Retinal pigment epithelial cell (primary cell): ENCODE data around the gene PGGHG.

Source experiments
- DNase-seq: peaks from one replicate; pipeline ENCODE4 v3.0.0-alpha.2; 2010; ENCODE audit warnings: low read depth
- H3K4me3 ChIP-seq: 2 replicates; pipeline ENCODE4 v1.5.1; 2011; ENCODE audit warnings: mild to moderate bottlenecking, low read length, control low read depth, moderate library complexity
- TF ChIP-seq, protein P1 (sequence below): conservative IDR thresholded peaks from 2 replicates; pipeline ENCODE4 v1.5.1; 2011; ENCODE audit warnings: low read depth, low read length, control low read depth, inconsistent platforms

The PGGHG gene

GRCh38 chr11:278001-278951, 10.7 kb upstream of the PGGHG start, which contains the start of gene NLRP6:
TSS of gene NLRP6 (plus strand) at chr11:278407. CDS start at chr11:278570, 163 bp downstream.
- H3K4me3 ChIP-seq = no peak within 1 kb of the TSS
- DNase-seq = no peak

DNA sequence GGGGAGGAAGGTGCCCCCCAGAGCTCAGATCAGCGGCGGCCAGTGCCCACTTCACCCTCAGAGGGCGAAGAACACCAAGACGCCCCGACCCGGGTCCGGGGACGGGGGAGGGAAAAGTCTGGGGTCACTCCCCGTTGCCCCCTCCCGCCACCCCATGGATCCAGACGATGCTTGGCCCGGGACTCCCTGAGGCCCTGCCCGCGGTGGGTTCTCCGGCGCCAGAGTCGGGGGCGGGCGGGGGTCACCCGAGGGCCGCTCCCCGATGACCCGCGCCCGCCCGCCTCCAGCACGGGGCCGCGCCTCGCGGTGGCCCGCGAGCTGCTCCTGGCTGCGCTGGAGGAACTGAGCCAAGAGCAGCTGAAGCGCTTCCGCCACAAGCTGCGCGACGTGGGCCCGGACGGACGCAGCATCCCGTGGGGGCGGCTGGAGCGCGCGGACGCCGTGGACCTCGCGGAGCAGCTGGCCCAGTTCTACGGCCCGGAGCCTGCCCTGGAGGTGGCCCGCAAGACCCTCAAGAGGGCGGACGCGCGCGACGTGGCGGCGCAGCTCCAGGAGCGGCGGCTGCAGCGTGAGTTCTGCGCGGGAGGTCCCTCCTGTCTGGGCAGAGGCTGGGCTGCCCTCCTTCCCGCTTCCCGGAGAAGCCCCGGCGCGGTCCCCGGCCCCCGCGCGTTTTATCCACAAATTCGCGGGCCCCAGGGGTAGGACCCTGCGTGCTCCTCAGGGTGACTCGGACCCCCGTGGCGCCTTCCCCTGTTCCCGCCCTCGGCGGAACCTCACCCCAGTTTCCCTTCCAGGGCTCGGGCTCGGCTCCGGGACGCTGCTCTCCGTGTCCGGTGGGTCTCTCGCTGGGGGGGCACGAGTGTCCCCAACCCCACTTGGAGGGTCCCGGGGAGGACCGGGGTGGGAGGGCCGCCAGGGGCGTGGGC, 9.6 kb upstream of the PGGHG start:
- no peak overlapping the region for H3K4me3 ChIP-seq
- no peak for DNase-seq
- TF ChIP-seq, protein P1, sequence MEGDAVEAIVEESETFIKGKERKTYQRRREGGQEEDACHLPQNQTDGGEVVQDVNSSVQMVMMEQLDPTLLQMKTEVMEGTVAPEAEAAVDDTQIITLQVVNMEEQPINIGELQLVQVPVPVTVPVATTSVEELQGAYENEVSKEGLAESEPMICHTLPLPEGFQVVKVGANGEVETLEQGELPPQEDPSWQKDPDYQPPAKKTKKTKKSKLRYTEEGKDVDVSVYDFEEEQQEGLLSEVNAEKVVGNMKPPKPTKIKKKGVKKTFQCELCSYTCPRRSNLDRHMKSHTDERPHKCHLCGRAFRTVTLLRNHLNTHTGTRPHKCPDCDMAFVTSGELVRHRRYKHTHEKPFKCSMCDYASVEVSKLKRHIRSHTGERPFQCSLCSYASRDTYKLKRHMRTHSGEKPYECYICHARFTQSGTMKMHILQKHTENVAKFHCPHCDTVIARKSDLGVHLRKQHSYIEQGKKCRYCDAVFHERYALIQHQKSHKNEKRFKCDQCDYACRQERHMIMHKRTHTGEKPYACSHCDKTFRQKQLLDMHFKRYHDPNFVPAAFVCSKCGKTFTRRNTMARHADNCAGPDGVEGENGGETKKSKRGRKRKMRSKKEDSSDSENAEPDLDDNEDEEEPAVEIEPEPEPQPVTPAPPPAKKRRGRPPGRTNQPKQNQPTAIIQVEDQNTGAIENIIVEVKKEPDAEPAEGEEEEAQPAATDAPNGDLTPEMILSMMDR = no peak

More at GRCh38 chr11:278001-278951, 10.7 kb upstream of the PGGHG start, which contains the start of gene NLRP6:
- TF ChIP-seq, protein P1 = no peak

DNA sequence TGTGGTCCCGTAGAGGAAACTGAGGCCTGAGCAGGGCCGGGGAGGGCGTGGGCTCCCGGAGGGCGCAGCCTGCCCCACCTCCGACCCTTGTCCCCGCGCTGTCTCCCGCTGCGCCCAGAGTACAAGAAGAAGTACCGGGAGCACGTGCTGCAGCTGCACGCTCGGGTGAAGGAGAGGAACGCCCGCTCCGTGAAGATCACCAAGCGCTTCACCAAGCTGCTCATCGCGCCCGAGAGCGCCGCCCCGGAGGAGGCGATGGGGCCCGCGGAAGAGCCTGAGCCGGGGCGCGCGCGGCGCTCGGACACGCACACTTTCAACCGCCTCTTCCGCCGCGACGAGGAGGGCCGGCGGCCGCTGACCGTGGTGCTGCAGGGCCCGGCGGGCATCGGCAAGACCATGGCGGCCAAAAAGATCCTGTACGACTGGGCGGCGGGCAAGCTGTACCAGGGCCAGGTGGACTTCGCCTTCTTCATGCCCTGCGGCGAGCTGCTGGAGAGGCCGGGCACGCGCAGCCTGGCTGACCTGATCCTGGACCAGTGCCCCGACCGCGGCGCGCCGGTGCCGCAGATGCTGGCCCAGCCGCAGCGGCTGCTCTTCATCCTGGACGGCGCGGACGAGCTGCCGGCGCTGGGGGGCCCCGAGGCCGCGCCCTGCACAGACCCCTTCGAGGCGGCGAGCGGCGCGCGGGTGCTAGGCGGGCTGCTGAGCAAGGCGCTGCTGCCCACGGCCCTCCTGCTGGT, 8.8 kb upstream of the PGGHG start:
- H3K4me3 ChIP-seq = no peak overlapping the region
- TF ChIP-seq, protein P1 = no peak
- no peak for DNase-seq

GRCh38 chr11:280706-281485, 8.0 kb upstream of the PGGHG start:
- TF ChIP-seq, protein P1 = no peak
- H3K4me3 ChIP-seq = no peak overlapping the region
- DNase-seq = no peak

- no peak for DNase-seq
- H3K4me3 ChIP-seq = no peak overlapping the region
- TF ChIP-seq, protein P1 = no peak
These were observed 7.3 kb upstream of the PGGHG start for GRCh38 chr11:281486-282161.
